Measurements from ENCODE around the gene SH3BP4.

The SH3BP4 gene

GRCh38 chr2:234940527-234940926 lies 11.3 kb upstream of the SH3BP4 start:
- H3K4me3 ChIP-seq (ENCODE audit: low read depth, low read length) = no peak overlapping the region
- no peak for TF ChIP-seq CTCF (IDR thresholded peaks at IDR 0.05; ENCODE audit: insufficient read depth, low read depth, low read length, missing control alignments)
- no peak for DNase-seq (ENCODE audit: low read depth)

GRCh38 chr2:234945339-234945873 lies 6.4 kb upstream of the SH3BP4 start:
- TF ChIP-seq CTCF (IDR thresholded peaks at IDR 0.05; ENCODE audit: insufficient read depth, low read depth, low read length, missing control alignments) = no peak
- H3K4me3 ChIP-seq (ENCODE audit: low read depth, low read length) = no peak overlapping the region
- no peak for DNase-seq (ENCODE audit: low read depth)

- no peak for DNase-seq (ENCODE audit: low read depth)
- H3K4me3 ChIP-seq (ENCODE audit: low read depth, low read length) = no peak overlapping the region
- TF ChIP-seq CTCF (IDR thresholded peaks at IDR 0.05; ENCODE audit: insufficient read depth, low read depth, low read length, missing control alignments) = no peak
Measured at GRCh38 chr2:234947556-234947955, 4.3 kb upstream of the SH3BP4 start.

- DNase-seq (ENCODE audit: low read depth) = no peak
- no peak overlapping the region for H3K4me3 ChIP-seq (ENCODE audit: low read depth, low read length)
- no peak for TF ChIP-seq CTCF (IDR thresholded peaks at IDR 0.05; ENCODE audit: insufficient read depth, low read depth, low read length, missing control alignments)
Measured at GRCh38 chr2:234949762-234950434, 1.9 kb upstream of the SH3BP4 start.

- no peak for TF ChIP-seq CTCF (IDR thresholded peaks at IDR 0.05; ENCODE audit: insufficient read depth, low read depth, low read length, missing control alignments)
- no peak for DNase-seq (ENCODE audit: low read depth)
- no peak overlapping the region for H3K4me3 ChIP-seq (ENCODE audit: low read depth, low read length)
Measured at GRCh38 chr2:234950435-234950729, 1.4 kb upstream of the SH3BP4 start.

- DNase-seq (ENCODE audit: low read depth) = no peak
- H3K4me3 ChIP-seq (ENCODE audit: low read depth, low read length) = no peak overlapping the region
- TF ChIP-seq CTCF (IDR thresholded peaks at IDR 0.05; ENCODE audit: insufficient read depth, low read depth, low read length, missing control alignments) = no peak
Measured at GRCh38 chr2:234950730-234951663, 820 bp upstream of the SH3BP4 start.

Data from GM12865 (cell line).